ENCODE measurements around the gene PKHD1. TPM values are rescaled to one million over a fixed set of nuclear protein-coding genes. Genes with fewer than 3 reads are reported as not detected.

PKHD1 gene
- total and polyA plus RNA-seq, 2 of the 13 experiments (the other 11 are each of a cell fraction or from before 2014, with no cell fraction given) = 0.01 to 0.13 TPM

DNA sequence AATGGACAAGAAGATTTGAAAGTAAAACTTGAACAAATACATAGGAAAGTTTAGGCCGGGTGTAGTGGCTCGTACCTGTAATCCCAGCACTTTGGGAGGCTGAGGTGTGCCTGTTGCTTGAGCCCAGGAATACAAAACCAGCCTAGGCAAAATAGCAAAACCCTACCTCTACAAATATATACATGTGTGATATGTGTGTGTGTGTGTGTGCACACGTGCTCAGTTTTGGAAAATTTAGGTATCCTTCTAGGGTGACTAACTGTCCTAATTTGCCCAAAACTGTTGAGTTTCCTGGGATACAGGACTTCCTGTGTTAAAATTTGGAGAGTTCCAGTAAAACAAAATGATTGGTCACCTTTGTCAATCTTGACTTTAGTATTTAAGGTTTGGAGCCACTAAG is 503.2 kb downstream of the PKHD1 start:
- Histone ChIP-seq H3K4me3 (replicated peaks in 1 of 3; ENCODE audit: insufficient read depth in 1 of 3, low read depth in 2 of 3, low read length in 3 of 3) (no peak overlapping the region), H3K36me3 (replicated peaks in 1 of 2; ENCODE audit: control insufficient read depth in 1 of 2, insufficient read depth in 2 of 2, low read length in 2 of 2) (no peaks in the 10 kb centered on the region), H2AFZ (ENCODE audit: low read length) (no peak overlapping the region), H3K79me2 (ENCODE audit: insufficient read depth, low read length) (no peaks in the 10 kb centered on the region), H3K27me3 (ENCODE audit: control insufficient read depth in 1 of 2, insufficient read depth in 2 of 2, low read length in 2 of 2) (no peaks in the 10 kb centered on the region), H3K4me1 (ENCODE audit: insufficient read depth, low read length) (no peaks in the 10 kb centered on the region), H3K9me3 (ENCODE audit: low read length) (no peaks in the 10 kb centered on the region), H4K20me1 (ENCODE audit: insufficient read depth, low read length) (no peaks in the 10 kb centered on the region), H3K4me2 (ENCODE audit: low read depth, low read length) (no peak overlapping the region), H3K27ac (ENCODE audit: extremely low read length, insufficient read depth, low read length) (no peak overlapping the region), H3K9ac (ENCODE audit: insufficient read depth, low read depth, low read length) (no peak overlapping the region)
- ChIA-PET POLR2A (no interaction called here), CTCF (ENCODE audit: low intra/inter-chr PET ratio, low total read pairs) (no interaction called here)
- intact Hi-C loops (cut with micrococcal nuclease; ENCODE audit: unreplicated experiment) = no loop called here
- DNase-seq (ENCODE audit: low spot score) (no peak), ATAC-seq (no peak), FAIRE-seq (no peak)
- in situ Hi-C loops (cut with HindIII; ENCODE audit: extremely low pct_ligation_motif_present, low pct_unique_long_range_greater_than_20kb) = no loop called here
- WGBS (ENCODE audit: low lambda C conversion rate) = under 1% methylated on average over 3 of the region's 3 CpGs
- TF ChIP-seq, protein P1, sequence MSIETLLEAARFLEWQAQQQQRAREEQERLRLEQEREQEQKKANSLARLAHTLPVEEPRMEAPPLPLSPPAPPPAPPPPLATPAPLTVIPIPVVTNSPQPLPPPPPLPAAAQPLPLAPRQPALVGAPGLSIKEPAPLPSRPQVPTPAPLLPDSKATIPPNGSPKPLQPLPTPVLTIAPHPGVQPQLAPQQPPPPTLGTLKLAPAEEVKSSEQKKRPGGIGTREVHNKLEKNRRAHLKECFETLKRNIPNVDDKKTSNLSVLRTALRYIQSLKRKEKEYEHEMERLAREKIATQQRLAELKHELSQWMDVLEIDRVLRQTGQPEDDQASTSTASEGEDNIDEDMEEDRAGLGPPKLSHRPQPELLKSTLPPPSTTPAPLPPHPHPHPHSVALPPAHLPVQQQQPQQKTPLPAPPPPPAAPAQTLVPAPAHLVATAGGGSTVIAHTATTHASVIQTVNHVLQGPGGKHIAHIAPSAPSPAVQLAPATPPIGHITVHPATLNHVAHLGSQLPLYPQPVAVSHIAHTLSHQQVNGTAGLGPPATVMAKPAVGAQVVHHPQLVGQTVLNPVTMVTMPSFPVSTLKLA (IDR thresholded peaks at IDR 0.05) = peak; percentile 97
- TF ChIP-seq ZNF343 (CRISPR knock-in tag; IDR thresholded peaks at IDR 0.05) = no peak
- no TSS peak for BruUV-seq (replicated peaks)

DNA sequence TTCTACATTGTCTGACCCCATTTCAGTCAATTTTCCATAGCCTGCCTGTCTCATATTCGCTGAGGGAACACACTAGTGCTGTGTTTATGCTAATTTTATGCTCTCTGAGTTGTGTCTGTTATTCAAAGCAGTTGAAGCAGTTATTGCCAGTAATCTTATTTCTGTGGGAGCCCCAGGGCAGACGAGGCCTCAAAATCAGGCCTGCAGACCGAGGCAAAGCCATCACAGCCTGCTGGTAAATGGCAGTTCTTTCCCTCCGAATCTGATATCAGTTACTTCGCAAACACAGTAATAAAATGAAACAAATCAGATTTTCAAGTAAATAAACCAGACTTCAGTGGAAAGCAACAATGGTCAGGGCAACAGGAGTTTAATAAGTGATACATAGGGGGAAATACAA is 508.4 kb downstream of the PKHD1 start:
- H3K9me3 ChIP-seq (ENCODE audit: low read length) = no peaks in the 10 kb centered on the region

More for the DNA sequence above, 508.4 kb downstream of the PKHD1 start:
- WGBS (ENCODE audit: low lambda C conversion rate) = 16% methylated on average over 5 of the region's 5 CpGs
- ChIA-PET POLR2A (no interaction called here), CTCF (ENCODE audit: low intra/inter-chr PET ratio, low total read pairs) (no interaction called here)
- Histone ChIP-seq H3K4me3 (replicated peaks in 1 of 3; ENCODE audit: insufficient read depth in 1 of 3, low read depth in 2 of 3, low read length in 3 of 3) (no peak overlapping the region), H3K36me3 (replicated peaks in 1 of 2; ENCODE audit: control insufficient read depth in 1 of 2, insufficient read depth in 2 of 2, low read length in 2 of 2) (no peaks in the 10 kb centered on the region), H3K4me2 (ENCODE audit: low read depth, low read length) (no peak overlapping the region), H3K9ac (ENCODE audit: insufficient read depth, low read depth, low read length) (no peak overlapping the region), H3K27ac (ENCODE audit: extremely low read length, insufficient read depth, low read length) (no peak overlapping the region), H4K20me1 (ENCODE audit: insufficient read depth, low read length) (no peaks in the 10 kb centered on the region), H3K27me3 (ENCODE audit: control insufficient read depth in 1 of 2, insufficient read depth in 2 of 2, low read length in 2 of 2) (no peaks in the 10 kb centered on the region), H3K4me1 (ENCODE audit: insufficient read depth, low read length) (no peaks in the 10 kb centered on the region), H2AFZ (ENCODE audit: low read length) (no peak overlapping the region), H3K79me2 (ENCODE audit: insufficient read depth, low read length) (no peaks in the 10 kb centered on the region)
- BruUV-seq (replicated peaks) = no TSS peak
- in situ Hi-C loops (cut with HindIII; ENCODE audit: extremely low pct_ligation_motif_present, low pct_unique_long_range_greater_than_20kb) (no loop called here), intact Hi-C loops (cut with micrococcal nuclease; ENCODE audit: unreplicated experiment) (no loop called here)
- FAIRE-seq = no peak
- no peak for ATAC-seq
- DNase-seq (ENCODE audit: low spot score) = no peak
- no peak for TF ChIP-seq U2AF2 (IDR thresholded peaks at IDR 0.05; ENCODE audit: low read depth, low read length)

Measured in HepG2 (cell line).